CD4-positive, alpha-beta T cell (primary cell): ENCODE measurements around the gene MSGN1. TPM values are rescaled to one million over a fixed set of nuclear protein-coding genes. Genes with fewer than 3 reads are reported as not detected.

Experiments used
- ATAC-seq: fragments of 200-7000 bp; cut with Tn5 transposase; one replicate; pipeline ENCODE4 v1.10.0; 2022; ENCODE audit warnings: mild to moderate bottlenecking; ENCODE audit not compliant: poor library complexity
- CTCF ChIA-PET: fragments of 350-600 bp; sonication (Branson Sonifier 250); formaldehyde crosslinking; loops from one replicate; lab custom pipeline; 2021; ENCODE audit warnings: antibody characterized with exemption, inconsistent platforms; lab: Charles Lee
- POLR2A ChIA-PET: fragments of 350-600 bp; sonication (Branson Sonifier 250); formaldehyde crosslinking; loops from one replicate; lab custom pipeline; 2021; ENCODE audit warnings: antibody characterized with exemption, inconsistent platforms; lab: Charles Lee
- DNase-seq, 14 experiments: peaks; one replicate each; pipeline ENCODE4 v3.0.0-alpha.2; 2013 to 2020; ENCODE audit warnings: mixed read lengths in 2 of 14
- H3K27ac ChIP-seq, 2 donors: one replicate each; pipeline versions ENCODE4 v1.5.1 to v1.7.0; 2013; ENCODE audit warnings: low read length in 2 of 2, low read depth in 1 of 2, mild to moderate bottlenecking in 1 of 2
- H3K27me3 ChIP-seq, 2 experiments: 1 replicate in 1 of 2; 2 replicates in 1 of 2; pipeline versions ENCODE4 v1.6.1 to v1.7.0; 2013; ENCODE audit warnings: low read length in 2 of 2, control low read depth in 1 of 2, mild to moderate bottlenecking in 1 of 2, moderate library complexity in 1 of 2; ENCODE audit not compliant: insufficient read depth in 2 of 2, control insufficient read depth in 1 of 2
- H3K36me3 ChIP-seq: one replicate; pipeline ENCODE4 v1.6.1; 2013; ENCODE audit warnings: low read length, control low read depth; ENCODE audit not compliant: insufficient read depth
- H3K4me1 ChIP-seq: one replicate; pipeline ENCODE4 v1.6.1; 2013; ENCODE audit warnings: low read length, control low read depth; ENCODE audit not compliant: insufficient read depth
- H3K4me3 ChIP-seq: one replicate; pipeline ENCODE4 v1.5.1; 2013; ENCODE audit warnings: mild to moderate bottlenecking, low read length, moderate library complexity
- H3K9me3 ChIP-seq, 2 experiments: 1 replicate in 1 of 2; 2 replicates in 1 of 2; pipeline versions ENCODE4 v1.6.1 to v1.7.0; 2013; ENCODE audit warnings: low read length in 2 of 2, mild to moderate bottlenecking in 2 of 2, control low read depth in 1 of 2, moderate library complexity in 1 of 2; ENCODE audit not compliant: control insufficient read depth in 1 of 2, insufficient read depth in 1 of 2
- H3K27ac Mint-ChIP-seq: one replicate; pipeline ENCODE4 v1.8.0; 2020; ENCODE audit warnings: mixed read lengths
- H3K27me3 Mint-ChIP-seq: one replicate; pipeline ENCODE4 v1.8.0; 2021; ENCODE audit warnings: mixed read lengths
- H3K36me3 Mint-ChIP-seq: one replicate; pipeline ENCODE4 v1.8.0; 2021; ENCODE audit warnings: low read depth, mixed read lengths
- H3K4me1 Mint-ChIP-seq: one replicate; pipeline ENCODE4 v1.8.0; 2021; ENCODE audit warnings: low read depth, mixed read lengths
- H3K4me3 Mint-ChIP-seq: one replicate; pipeline ENCODE4 v1.8.0; 2020; ENCODE audit warnings: mild to moderate bottlenecking, mixed read lengths
- H3K9me3 Mint-ChIP-seq: one replicate; pipeline ENCODE4 v1.8.0; 2020; ENCODE audit warnings: mixed read lengths
- CTCF ChIP-seq: fragments of 200-600 bp; IDR thresholded peaks from one replicate; pipeline ENCODE4 v1.8.0; 2022; ENCODE audit warnings: antibody characterized with exemption, mild to moderate bottlenecking
- intact Hi-C, 2 experiments: fragments of 100-400 bp; cut with DNase I in 1 of 2; cut with micrococcal nuclease in 1 of 2; formaldehyde crosslinking; loops; one replicate each; pipeline versions ENCODE4 v1.15.1 to v1.9.0; 2023 to 2025; cut with DNase I, micrococcal nuclease
- total RNA-seq, 174 experiments: library from RNA in 2 of 174; stranded (reverse) in 2 of 174; gene quantifications; one replicate each; pipeline ENCODE4 v1.2.3 and lab custom pipeline; 2021 to 2026

The MSGN1 gene
- total RNA-seq, 2 experiments from 2014 or later = not detected

- Histone ChIP-seq H3K27ac (no peak overlapping the region), H3K4me1 (no peaks in the 10 kb centered on the region), H3K9me3 (no peaks in the 10 kb centered on the region), H3K4me3 (no peak overlapping the region), H3K36me3 (no peaks in the 10 kb centered on the region), H3K27me3 (peaks cover 3 to 8% of the 10 kb centered on the region in 2 experiments)
- H3K4me1 Mint-ChIP-seq = no peaks in the 10 kb centered on the region
- no peak overlapping the region for H3K27ac Mint-ChIP-seq
- CTCF ChIA-PET = no interaction called here
- POLR2A ChIA-PET = no interaction called here
- peaks cover 17% of the 10 kb centered on the region for H3K27me3 Mint-ChIP-seq
- H3K4me3 Mint-ChIP-seq = no peak overlapping the region
- H3K36me3 Mint-ChIP-seq = no peaks in the 10 kb centered on the region
- ATAC-seq (no peak), DNase-seq (no peak)
- TF ChIP-seq CTCF = no peak
- no peaks in the 10 kb centered on the region for H3K9me3 Mint-ChIP-seq
- intact Hi-C loops = no loop called here
Observed at GRCh38 chr2:17805166-17805565, 11.1 kb upstream of the MSGN1 start.

GRCh38 chr2:17805717-17806363 lies 10.4 kb upstream of the MSGN1 start:
- no peak overlapping the region for H3K27ac ChIP-seq

GRCh38 chr2:17813010-17813741 lies 3.1 kb upstream of the MSGN1 start:
- Histone ChIP-seq H3K27ac (no peak overlapping the region), H3K9me3 (no peaks in the 10 kb centered on the region), H3K36me3 (no peaks in the 10 kb centered on the region), H3K4me3 (no peak overlapping the region), H3K4me1 (no peaks in the 10 kb centered on the region), H3K27me3 (no peaks in the 10 kb centered on the region)
- no peak overlapping the region for H3K27ac Mint-ChIP-seq
- no peak overlapping the region for H3K4me3 Mint-ChIP-seq
- peaks cover 27% of the 10 kb centered on the region for H3K27me3 Mint-ChIP-seq
- ChIA-PET POLR2A (no interaction called here), CTCF (no interaction called here)
- no peaks in the 10 kb centered on the region for H3K9me3 Mint-ChIP-seq
- ATAC-seq (no peak), DNase-seq (peak in 1 of 14 experiments; percentile 5)
- H3K4me1 Mint-ChIP-seq = no peaks in the 10 kb centered on the region
- H3K36me3 Mint-ChIP-seq = no peaks in the 10 kb centered on the region
- intact Hi-C loops = no loop called here
- TF ChIP-seq CTCF = no peak

More at GRCh38 chr2:17805717-17806363, 10.4 kb upstream of the MSGN1 start:
- peaks cover 17% of the 10 kb centered on the region for H3K27me3 Mint-ChIP-seq
- no peak for TF ChIP-seq CTCF
- H3K4me1 Mint-ChIP-seq = no peaks in the 10 kb centered on the region
- H3K36me3 Mint-ChIP-seq = no peaks in the 10 kb centered on the region
- no peak overlapping the region for H3K27ac Mint-ChIP-seq
- ChIA-PET POLR2A (no interaction called here), CTCF (no interaction called here)
- Histone ChIP-seq H3K4me1 (no peaks in the 10 kb centered on the region), H3K36me3 (no peaks in the 10 kb centered on the region), H3K27me3 (peaks cover 3 to 8% of the 10 kb centered on the region in 2 experiments), H3K9me3 (no peaks in the 10 kb centered on the region), H3K4me3 (no peak overlapping the region)
- intact Hi-C loops = no loop called here
- H3K9me3 Mint-ChIP-seq = no peaks in the 10 kb centered on the region
- ATAC-seq (no peak), DNase-seq (no peak)
- no peak overlapping the region for H3K4me3 Mint-ChIP-seq
